ENCODE results near the gene LIN37.

LIN37 gene

GRCh38 chr19:35736913-35737886, 11.2 kb upstream of the LIN37 start:
- no peak for DNase-seq

GRCh38 chr19:35738021-35738886, 10.1 kb upstream of the LIN37 start:
- no peak for DNase-seq

- no peak for DNase-seq
Measured at GRCh38 chr19:35738887-35739229, 9.5 kb upstream of the LIN37 start.

- no peak for DNase-seq
Measured at GRCh38 chr19:35739275-35740107, 8.9 kb upstream of the LIN37 start.

GRCh38 chr19:35740108-35740422, 8.3 kb upstream of the LIN37 start:
- DNase-seq: no peak

GRCh38 chr19:35740423-35741202, 7.8 kb upstream of the LIN37 start:
- DNase-seq: peak; percentile 93

GRCh38 chr19:35741203-35741515, 7.2 kb upstream of the LIN37 start:
- no peak for DNase-seq

GRCh38 chr19:35742121-35742724, 6.2 kb upstream of the LIN37 start, which contains the start of gene IGFLR1:
Gene IGFLR1, minus strand, starts transcription at chr19:35742452. Its CDS starts 1,272 bp downstream, at chr19:35741180.
- DNase-seq: peak; percentile 78

GRCh38 chr19:35743640-35744429, 4.5 kb upstream of the LIN37 start:
- no peak for DNase-seq

- peak; percentile 95 for DNase-seq
Measured at GRCh38 chr19:35744430-35745327, 3.7 kb upstream of the LIN37 start.

- DNase-seq: peak; percentile 99
Measured at GRCh38 chr19:35745328-35746086, 2.9 kb upstream of the LIN37 start, which contains the start of the genes PSENEN and U2AF1L4. Gene PSENEN, plus strand, starts transcription at chr19:35745651. Its CDS starts 280 bp downstream, at chr19:35745931. Gene U2AF1L4, minus strand, starts transcription at chr19:35745418. Its CDS starts 27 bp downstream, at chr19:35745391.

- no peak for DNase-seq
Measured at GRCh38 chr19:35746087-35746462, 2.3 kb upstream of the LIN37 start.

GRCh38 chr19:35746531-35746930, 1.8 kb upstream of the LIN37 start:
- DNase-seq: no peak

GRCh38 chr19:35750167-35750566, 1.8 kb downstream of the LIN37 start:
- no peak for DNase-seq

- no peak for DNase-seq
Measured at GRCh38 chr19:35751839-35752745, 3.7 kb downstream of the LIN37 start.

- no peak for DNase-seq
Measured at GRCh38 chr19:35752746-35753350, 4.5 kb downstream of the LIN37 start.
